GM08714 (cell line): ENCODE measurements around the gene PRSS2.
"Not testable (repeated sequence)": the region's sequence is repeated elsewhere in the genome, so short reads cannot be mapped to it uniquely, and the experiment has no call there.

Source experiments
- H3K4me3 ChIP-seq: fragments of 200-500 bp; sonication (Bioruptor generic); 2 replicates; pipeline ENCODE4 v1.5.1; 2014; ENCODE audit warnings: mild to moderate bottlenecking, low read length, inconsistent platforms
- ZNF274 ChIP-seq: IDR thresholded peaks from 2 replicates; pipeline ENCODE4 v1.6.1; 2012; ENCODE audit warnings: mild to moderate bottlenecking, low read depth, low read length

Gene PRSS2

GRCh38 chr7:142772673-142773072, 1.9 kb downstream of the PRSS2 start:
- no peak for TF ChIP-seq ZNF274
- H3K4me3 ChIP-seq, result no peak overlapping the region

GRCh38 chr7:142773230-142773629, 2.5 kb downstream of the PRSS2 start:
- no peak for TF ChIP-seq ZNF274

GRCh38 chr7:142773937-142774744, 3.4 kb downstream of the PRSS2 start:
- TF ChIP-seq ZNF274, result no peak
- no peak overlapping the region for H3K4me3 ChIP-seq

More at GRCh38 chr7:142773230-142773629, 2.5 kb downstream of the PRSS2 start:
- H3K4me3 ChIP-seq, result no peak overlapping the region

GRCh38 chr7:142774826-142775225, 4.1 kb downstream of the PRSS2 start:
- no peak overlapping the region for H3K4me3 ChIP-seq
- TF ChIP-seq ZNF274, result no peak

- not testable (repeated sequence) for H3K4me3 ChIP-seq
Observed at GRCh38 chr7:142775351-142776115, 4.8 kb downstream of the PRSS2 start.

- H3K4me3 ChIP-seq, result no peak overlapping the region
- no peak for TF ChIP-seq ZNF274
Observed at GRCh38 chr7:142776206-142776844, 5.6 kb downstream of the PRSS2 start.

GRCh38 chr7:142776845-142777225, 6.1 kb downstream of the PRSS2 start:
- not testable (repeated sequence) for H3K4me3 ChIP-seq

GRCh38 chr7:142777318-142777717, 6.5 kb downstream of the PRSS2 start:
- H3K4me3 ChIP-seq, result no peak overlapping the region
- no peak for TF ChIP-seq ZNF274

- peak overlapping the region; percentile 40; the same call in 1 of the 2 replicates for H3K4me3 ChIP-seq
- TF ChIP-seq ZNF274, result no peak
Observed at GRCh38 chr7:142782922-142783900, 12.4 kb downstream of the PRSS2 start.

GRCh38 chr7:142784096-142784495, 13.3 kb downstream of the PRSS2 start:
- no peak for TF ChIP-seq ZNF274
- H3K4me3 ChIP-seq, result no peak overlapping the region

- TF ChIP-seq ZNF274, result no peak
- no peak overlapping the region for H3K4me3 ChIP-seq
Observed at GRCh38 chr7:142784716-142785115, 13.9 kb downstream of the PRSS2 start.

- no peak for TF ChIP-seq ZNF274
- no peak overlapping the region for H3K4me3 ChIP-seq
Observed at GRCh38 chr7:142785841-142786250, 15.1 kb downstream of the PRSS2 start.

GRCh38 chr7:142787034-142787768, 16.4 kb downstream of the PRSS2 start:
- no peak for TF ChIP-seq ZNF274
- H3K4me3 ChIP-seq, result no peak overlapping the region

- TF ChIP-seq ZNF274, result no peak
- H3K4me3 ChIP-seq, result no peak overlapping the region
Observed at GRCh38 chr7:142787783-142788182, 17.0 kb downstream of the PRSS2 start.
